ENCODE data around the gene KANSL1.

The KANSL1 gene

DNA sequence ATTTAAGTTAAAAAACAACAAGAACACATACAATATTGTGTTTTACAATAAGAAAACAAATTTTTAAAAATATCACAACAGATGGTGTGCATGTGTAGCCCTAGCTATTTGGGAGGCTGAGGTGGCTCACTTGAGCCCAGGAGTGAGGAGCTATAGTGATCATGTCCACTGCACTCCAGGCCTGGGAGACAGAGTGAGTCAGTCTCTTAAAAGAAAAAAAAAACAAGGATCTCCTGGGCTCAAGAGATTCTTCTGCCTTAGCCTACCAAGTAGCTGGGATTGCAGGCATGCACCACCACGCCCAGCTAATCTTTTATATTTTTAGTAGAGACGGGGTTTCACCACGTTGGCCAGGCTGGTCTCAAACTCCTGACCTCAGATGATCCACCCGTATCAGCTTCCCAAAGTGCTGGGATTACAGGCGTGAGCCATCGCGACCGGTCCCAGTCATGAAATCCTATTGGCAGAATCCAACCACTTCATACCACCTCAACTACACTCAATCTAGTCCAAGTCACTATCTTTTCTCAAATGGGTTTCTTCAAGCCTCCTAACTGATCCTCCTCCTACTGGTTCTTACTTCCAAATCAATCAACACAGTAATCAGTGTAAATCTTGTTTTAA is 139.2 kb downstream of the KANSL1 start:
- Histone ChIP-seq H3K27ac (no peak overlapping the region), H3K27me3 (no peaks in the 10 kb centered on the region), H3K4me3 (no peak overlapping the region), H3K36me3 (peaks cover 19 to 46% (median 23%) of the 10 kb centered on the region in 3 donors), H3K9me3 (no peaks in the 10 kb centered on the region), H3K4me1 (no peaks in the 10 kb centered on the region)
- intact Hi-C loops (cut with DNase I; ENCODE audit: low total_unique reads): no loop called here
- no peak for DNase-seq
- TF ChIP-seq, protein P1, sequence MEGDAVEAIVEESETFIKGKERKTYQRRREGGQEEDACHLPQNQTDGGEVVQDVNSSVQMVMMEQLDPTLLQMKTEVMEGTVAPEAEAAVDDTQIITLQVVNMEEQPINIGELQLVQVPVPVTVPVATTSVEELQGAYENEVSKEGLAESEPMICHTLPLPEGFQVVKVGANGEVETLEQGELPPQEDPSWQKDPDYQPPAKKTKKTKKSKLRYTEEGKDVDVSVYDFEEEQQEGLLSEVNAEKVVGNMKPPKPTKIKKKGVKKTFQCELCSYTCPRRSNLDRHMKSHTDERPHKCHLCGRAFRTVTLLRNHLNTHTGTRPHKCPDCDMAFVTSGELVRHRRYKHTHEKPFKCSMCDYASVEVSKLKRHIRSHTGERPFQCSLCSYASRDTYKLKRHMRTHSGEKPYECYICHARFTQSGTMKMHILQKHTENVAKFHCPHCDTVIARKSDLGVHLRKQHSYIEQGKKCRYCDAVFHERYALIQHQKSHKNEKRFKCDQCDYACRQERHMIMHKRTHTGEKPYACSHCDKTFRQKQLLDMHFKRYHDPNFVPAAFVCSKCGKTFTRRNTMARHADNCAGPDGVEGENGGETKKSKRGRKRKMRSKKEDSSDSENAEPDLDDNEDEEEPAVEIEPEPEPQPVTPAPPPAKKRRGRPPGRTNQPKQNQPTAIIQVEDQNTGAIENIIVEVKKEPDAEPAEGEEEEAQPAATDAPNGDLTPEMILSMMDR (IDR thresholded peaks at IDR 0.05): no peak

DNA sequence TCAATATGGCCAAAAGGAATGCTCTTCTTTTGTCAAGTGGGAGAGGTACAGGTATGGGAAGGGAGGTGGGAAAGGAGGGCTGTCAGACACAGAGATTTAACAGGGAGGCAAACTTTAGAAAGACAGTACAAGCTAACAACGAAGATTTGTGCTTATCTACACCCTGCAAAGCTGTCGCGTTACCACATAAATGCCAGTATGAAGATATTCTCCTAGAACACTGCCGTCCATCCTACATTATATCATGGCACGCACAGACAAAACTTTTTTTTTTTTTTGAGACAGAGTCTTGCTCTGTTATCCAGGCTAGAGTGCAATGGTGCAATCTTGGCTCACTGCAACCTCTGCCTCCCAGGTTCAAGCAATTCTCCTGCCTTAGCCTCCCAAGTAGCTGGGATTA is 143.6 kb downstream of the KANSL1 start:
- Histone ChIP-seq H3K27me3 (no peaks in the 10 kb centered on the region), H3K4me1 (peaks cover 0 to 3% (median 0%) of the 10 kb centered on the region in 4 donors), H3K27ac (no peak overlapping the region), H3K9me3 (no peaks in the 10 kb centered on the region), H3K4me3 (no peak overlapping the region), H3K36me3 (peaks cover 31 to 69% (median 47%) of the 10 kb centered on the region in 3 donors)
- DNase-seq: no peak
- TF ChIP-seq, protein P1 (IDR thresholded peaks at IDR 0.05): no peak
- intact Hi-C loops (cut with DNase I; ENCODE audit: low total_unique reads): loop anchor here (5.0 kb wide), 1 partner anchor 143 kb away; the partner anchor contains the start of gene KANSL1

DNA sequence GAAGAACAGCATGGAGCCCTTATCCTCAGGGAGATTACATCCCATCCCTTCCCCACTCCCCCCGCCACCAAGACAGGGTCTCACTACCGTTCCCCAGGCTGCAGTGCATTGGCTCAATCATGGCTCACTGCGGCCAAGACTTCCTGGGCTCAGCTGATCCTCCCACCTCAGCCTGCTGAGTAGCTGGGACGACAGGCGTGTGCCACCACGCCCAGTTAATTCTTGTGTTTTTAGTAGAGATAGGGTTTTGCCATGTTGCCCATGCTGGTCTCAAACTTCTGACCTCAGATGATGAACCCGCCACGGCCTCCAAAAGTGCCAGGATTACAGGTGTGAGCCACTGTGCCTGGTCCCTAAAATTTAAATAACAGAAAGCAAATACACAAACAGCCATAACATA is 145.4 kb downstream of the KANSL1 start:
- Histone ChIP-seq H3K9me3 (no peaks in the 10 kb centered on the region), H3K36me3 (peaks cover 31 to 60% (median 43%) of the 10 kb centered on the region in 3 donors), H3K27me3 (no peaks in the 10 kb centered on the region), H3K4me3 (no peak overlapping the region), H3K27ac (no peak overlapping the region), H3K4me1 (peaks cover 0 to 13% (median 0%) of the 10 kb centered on the region in 4 donors)
- TF ChIP-seq, protein P1 (IDR thresholded peaks at IDR 0.05): no peak
- DNase-seq: no peak
- intact Hi-C loops (cut with DNase I; ENCODE audit: low total_unique reads): loop anchor here (5.0 kb wide), 1 partner anchor 144 kb away; the partner anchor contains the start of gene KANSL1

DNA sequence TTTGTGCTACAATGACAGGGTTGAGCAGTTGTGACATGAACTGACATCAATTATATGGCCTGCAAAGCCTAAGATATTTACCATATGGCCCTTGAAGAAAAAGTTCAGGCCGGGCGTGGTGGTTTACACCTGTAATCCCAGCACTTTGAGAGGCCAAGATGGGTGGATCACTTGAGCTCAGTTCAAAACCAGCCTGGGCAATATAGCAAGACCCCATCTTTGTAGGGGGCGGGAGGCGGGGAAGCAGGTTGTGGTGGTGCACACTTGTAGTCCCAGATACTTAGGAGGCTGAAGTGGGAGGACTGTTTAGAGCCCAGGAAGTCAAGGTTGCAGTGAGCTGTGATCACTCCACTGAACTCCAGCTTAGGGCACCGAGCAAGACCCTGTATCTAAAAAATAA is 145.8 kb downstream of the KANSL1 start:
- H3K9me3 ChIP-seq: no peaks in the 10 kb centered on the region
- intact Hi-C loops (cut with DNase I; ENCODE audit: low total_unique reads): loop anchor here (5.0 kb wide), 1 partner anchor 145 kb away; the partner anchor contains the start of gene KANSL1
- H3K36me3 ChIP-seq: peaks cover 31 to 60% (median 43%) of the 10 kb centered on the region in 3 donors

DNA sequence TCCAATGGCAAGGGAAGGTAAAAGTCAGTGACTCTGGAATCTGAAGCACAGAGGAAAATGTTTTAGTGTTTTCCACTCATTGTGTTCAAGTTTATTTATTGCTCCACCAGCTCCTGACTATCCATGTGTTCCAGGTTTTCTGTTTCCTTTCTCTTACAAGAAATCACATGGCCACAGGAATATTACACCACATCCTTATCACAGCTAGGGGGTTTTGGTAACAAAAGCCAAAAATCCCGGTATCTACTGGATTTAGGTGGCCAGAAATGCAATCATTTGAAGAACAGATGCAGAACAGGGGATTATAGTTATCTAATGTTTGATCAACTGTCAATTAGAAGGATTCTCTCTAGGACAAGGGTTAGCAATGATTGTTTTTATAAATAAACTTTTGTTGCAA is 146.3 kb downstream of the KANSL1 start:
- Histone ChIP-seq H3K4me1 (peaks cover 0 to 13% (median 0%) of the 10 kb centered on the region in 4 donors), H3K27me3 (no peaks in the 10 kb centered on the region), H3K36me3 (peaks cover 31 to 60% (median 43%) of the 10 kb centered on the region in 3 donors), H3K27ac (no peak overlapping the region), H3K9me3 (no peaks in the 10 kb centered on the region), H3K4me3 (no peak overlapping the region)
- intact Hi-C loops (cut with DNase I; ENCODE audit: low total_unique reads): loop anchor here (5.0 kb wide), 1 partner anchor 145 kb away; the partner anchor contains the start of gene KANSL1
- TF ChIP-seq, protein P1 (IDR thresholded peaks at IDR 0.05): no peak
- no peak for DNase-seq

More for the DNA sequence above, 145.8 kb downstream of the KANSL1 start:
- Histone ChIP-seq H3K27me3 (no peaks in the 10 kb centered on the region), H3K4me1 (peaks cover 0 to 13% (median 0%) of the 10 kb centered on the region in 4 donors), H3K27ac (no peak overlapping the region), H3K4me3 (no peak overlapping the region)
- DNase-seq: no peak
- TF ChIP-seq, protein P1 (IDR thresholded peaks at IDR 0.05): no peak

All from tibial artery (tissue), 4 donors.